GM06990 (cell line): ENCODE results near the gene BET1L.

Experiments
- DNase-seq: peaks from one replicate; pipeline ENCODE4 v3.0.0-alpha.2; 2011; ENCODE audit not compliant: insufficient read length; ENCODE audit errors: extremely low read depth
- H3K27me3 ChIP-seq: replicated peaks from 2 replicates; pipeline ENCODE4 v1.6.0; 2011; ENCODE audit warnings: low read length; ENCODE audit not compliant: control insufficient read depth, insufficient read depth
- H3K36me3 ChIP-seq: 2 replicates; pipeline ENCODE4 v1.5.1; 2011; ENCODE audit warnings: low read length; ENCODE audit not compliant: control insufficient read depth, insufficient read depth
- H3K4me3 ChIP-seq: replicated peaks from 2 replicates; pipeline ENCODE4 v1.5.1; 2011; ENCODE audit warnings: low read depth, mild to moderate bottlenecking, control low read depth, low read length
- TF ChIP-seq, protein P1 (sequence below): IDR thresholded peaks from 2 replicates; pipeline ENCODE4 v1.5.1; 2011; ENCODE audit warnings: low read length, control low read depth, mild to moderate bottlenecking, inconsistent platforms; ENCODE audit not compliant: insufficient read depth, poor library complexity, severe bottlenecking

The BET1L gene

GRCh38 chr11:210122-210802 lies 3.1 kb upstream of the BET1L start:
- Histone ChIP-seq H3K36me3 (peaks cover 47% of the 10 kb centered on the region), H3K27me3 (no peaks in the 10 kb centered on the region), H3K4me3 (peak overlapping the region; percentile 96)
- TF ChIP-seq, protein P1, sequence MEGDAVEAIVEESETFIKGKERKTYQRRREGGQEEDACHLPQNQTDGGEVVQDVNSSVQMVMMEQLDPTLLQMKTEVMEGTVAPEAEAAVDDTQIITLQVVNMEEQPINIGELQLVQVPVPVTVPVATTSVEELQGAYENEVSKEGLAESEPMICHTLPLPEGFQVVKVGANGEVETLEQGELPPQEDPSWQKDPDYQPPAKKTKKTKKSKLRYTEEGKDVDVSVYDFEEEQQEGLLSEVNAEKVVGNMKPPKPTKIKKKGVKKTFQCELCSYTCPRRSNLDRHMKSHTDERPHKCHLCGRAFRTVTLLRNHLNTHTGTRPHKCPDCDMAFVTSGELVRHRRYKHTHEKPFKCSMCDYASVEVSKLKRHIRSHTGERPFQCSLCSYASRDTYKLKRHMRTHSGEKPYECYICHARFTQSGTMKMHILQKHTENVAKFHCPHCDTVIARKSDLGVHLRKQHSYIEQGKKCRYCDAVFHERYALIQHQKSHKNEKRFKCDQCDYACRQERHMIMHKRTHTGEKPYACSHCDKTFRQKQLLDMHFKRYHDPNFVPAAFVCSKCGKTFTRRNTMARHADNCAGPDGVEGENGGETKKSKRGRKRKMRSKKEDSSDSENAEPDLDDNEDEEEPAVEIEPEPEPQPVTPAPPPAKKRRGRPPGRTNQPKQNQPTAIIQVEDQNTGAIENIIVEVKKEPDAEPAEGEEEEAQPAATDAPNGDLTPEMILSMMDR, result no peak
- no peak for DNase-seq

DNA sequence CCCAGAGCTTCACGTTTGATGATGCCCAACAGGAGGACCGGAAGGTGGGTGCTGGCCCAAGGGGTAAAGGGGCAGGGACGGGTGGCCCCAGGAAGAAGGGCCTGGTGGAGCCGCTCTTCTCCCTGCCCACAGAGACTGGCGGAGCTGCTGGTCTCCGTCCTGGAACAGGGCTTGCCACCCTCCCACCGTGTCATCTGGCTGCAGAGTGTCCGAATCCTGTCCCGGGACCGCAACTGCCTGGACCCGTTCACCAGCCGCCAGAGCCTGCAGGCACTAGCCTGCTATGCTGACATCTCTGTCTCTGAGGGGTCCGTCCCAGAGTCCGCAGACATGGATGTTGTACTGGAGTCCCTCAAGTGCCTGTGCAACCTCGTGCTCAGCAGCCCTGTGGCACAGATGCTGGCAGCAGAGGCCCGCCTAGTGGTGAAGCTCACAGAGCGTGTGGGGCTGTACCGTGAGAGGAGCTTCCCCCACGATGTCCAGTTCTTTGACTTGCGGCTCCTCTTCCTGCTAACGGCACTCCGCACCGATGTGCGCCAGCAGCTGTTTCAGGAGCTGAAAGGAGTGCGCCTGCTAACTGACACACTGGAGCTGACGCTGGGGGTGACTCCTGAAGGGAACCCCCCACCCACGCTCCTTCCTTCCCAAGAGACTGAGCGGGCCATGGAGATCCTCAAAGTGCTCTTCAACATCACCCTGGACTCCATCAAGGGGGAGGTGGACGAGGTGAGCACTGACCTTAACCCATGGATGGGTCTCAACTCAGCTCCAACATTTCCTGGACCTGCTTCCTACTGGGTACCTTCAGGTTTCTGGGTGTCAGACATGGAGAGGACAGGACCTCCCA lies 2.3 kb upstream of the BET1L start:
- H3K36me3 ChIP-seq, result peaks cover 50% of the 10 kb centered on the region
- peak overlapping the region; percentile 96 for H3K4me3 ChIP-seq
- TF ChIP-seq, protein P1, result no peak
- DNase-seq, result no peak
- no peaks in the 10 kb centered on the region for H3K27me3 ChIP-seq

- DNase-seq, result no peak
- no peaks in the 10 kb centered on the region for H3K27me3 ChIP-seq
- TF ChIP-seq, protein P1, result no peak
- H3K36me3 ChIP-seq, result peaks cover 51% of the 10 kb centered on the region
- peak overlapping the region; percentile 96 for H3K4me3 ChIP-seq
Observed at GRCh38 chr11:208917-209260, 1.7 kb upstream of the BET1L start.

GRCh38 chr11:208181-208916 lies 1.1 kb upstream of the BET1L start:
- H3K36me3 ChIP-seq, result peaks cover 55% of the 10 kb centered on the region
- no peaks in the 10 kb centered on the region for H3K27me3 ChIP-seq
- TF ChIP-seq, protein P1, result no peak
- DNase-seq, result peak; percentile 88
- H3K4me3 ChIP-seq, result peak overlapping the region; percentile 96

- TF ChIP-seq, protein P1, result no peak
- H3K36me3 ChIP-seq, result peaks cover 53% of the 10 kb centered on the region
- peak overlapping the region; percentile 96 for H3K4me3 ChIP-seq
- DNase-seq, result no peak
- no peaks in the 10 kb centered on the region for H3K27me3 ChIP-seq
Observed at GRCh38 chr11:207863-208180, 623 bp upstream of the BET1L start.
